SU-DHL-6 (cell line): ENCODE measurements around the gene MXD3.

Experiments used
- H2AFZ ChIP-seq: fragments of 200-600 bp; sonication (generic); 2 replicates; pipeline ENCODE4 v1.6.1; 2014; ENCODE audit warnings: low read depth, mild to moderate bottlenecking, moderate library complexity, mixed read lengths, antibody characterized with exemption, low read length; ENCODE audit not compliant: severe bottlenecking
- H3F3A ChIP-seq: fragments of 200-600 bp; shearing (Covaris generic); 2 replicates; pipeline ENCODE4 v1.6.0; 2016; ENCODE audit warnings: antibody characterized with exemption, mild to moderate bottlenecking; ENCODE audit not compliant: insufficient read depth
- H3K27ac ChIP-seq: fragments of 200-600 bp; sonication (generic); 2 replicates; pipeline ENCODE4 v1.5.1; 2016; ENCODE audit warnings: low read depth, mild to moderate bottlenecking, low read length, moderate library complexity, mixed read lengths
- H3K27me3 ChIP-seq: fragments of 200-600 bp; sonication (generic), shearing (Covaris generic); 2 replicates; pipeline ENCODE4 v1.6.0; 2014; ENCODE audit warnings: mild to moderate bottlenecking, low read length
- H3K36me3 ChIP-seq: fragments of 200-600 bp; sonication (generic); 2 replicates; pipeline ENCODE4 v1.6.1; 2014; ENCODE audit warnings: mild to moderate bottlenecking, low read length, mixed read lengths
- H3K4me2 ChIP-seq: fragments of 300-600, 200-600 bp; shearing (Covaris generic), sonication (generic); 2 replicates; pipeline ENCODE4 v1.6.0; 2014; ENCODE audit warnings: low read length, low read depth, mild to moderate bottlenecking; ENCODE audit not compliant: poor library complexity, severe bottlenecking
- H3K4me3 ChIP-seq: fragments of 200-600 bp; sonication (generic); 2 replicates; pipeline ENCODE4 v1.5.1; 2014; ENCODE audit warnings: antibody characterized with exemption, low read length, mild to moderate bottlenecking, mixed read lengths; ENCODE audit not compliant: insufficient read depth, poor library complexity, severe bottlenecking
- H3K79me2 ChIP-seq: fragments of 200-600 bp; sonication (generic); 2 replicates; pipeline ENCODE4 v1.6.1; 2014; ENCODE audit warnings: mild to moderate bottlenecking, low read length, moderate library complexity; ENCODE audit not compliant: insufficient read depth
- H3K9ac ChIP-seq: fragments of 200-600 bp; sonication (generic); 2 replicates; pipeline ENCODE4 v1.7.0; 2014; ENCODE audit warnings: mild to moderate bottlenecking, low read length
- H3K9me2 ChIP-seq: fragments of 200-600 bp; sonication (generic); replicated peaks from 2 replicates; pipeline ENCODE4 v1.6.1; 2014; ENCODE audit warnings: low read length; ENCODE audit not compliant: insufficient read depth
- H3K9me3 ChIP-seq: fragments of 200-600 bp; sonication (generic); 2 replicates; pipeline ENCODE4 v1.6.1; 2014; ENCODE audit warnings: low read length, mixed read lengths; ENCODE audit not compliant: insufficient read depth
- H4K20me1 ChIP-seq: fragments of 200-600 bp; sonication (generic); 2 replicates; pipeline ENCODE4 v1.6.1; 2014; ENCODE audit warnings: low read depth, mild to moderate bottlenecking, antibody characterized with exemption, low read length, moderate library complexity, mixed read lengths
- CTCF ChIP-seq: fragments of 200-600 bp; sonication (generic); IDR thresholded peaks from one replicate; pipeline ENCODE4 v1.5.1; 2017; ENCODE audit warnings: antibody characterized with exemption, mild to moderate bottlenecking, low read length, moderate library complexity; ENCODE audit not compliant: insufficient read depth, poor library complexity, severe bottlenecking
- EZH2phosphoT487 ChIP-seq: fragments of 200-600 bp; sonication (generic), shearing (Covaris generic); conservative IDR thresholded peaks from 2 replicates; pipeline ENCODE4 v1.6.1; 2018; ENCODE audit warnings: mild to moderate bottlenecking, antibody characterized with exemption, low read length, moderate library complexity, mixed read lengths

MXD3 gene

DNA sequence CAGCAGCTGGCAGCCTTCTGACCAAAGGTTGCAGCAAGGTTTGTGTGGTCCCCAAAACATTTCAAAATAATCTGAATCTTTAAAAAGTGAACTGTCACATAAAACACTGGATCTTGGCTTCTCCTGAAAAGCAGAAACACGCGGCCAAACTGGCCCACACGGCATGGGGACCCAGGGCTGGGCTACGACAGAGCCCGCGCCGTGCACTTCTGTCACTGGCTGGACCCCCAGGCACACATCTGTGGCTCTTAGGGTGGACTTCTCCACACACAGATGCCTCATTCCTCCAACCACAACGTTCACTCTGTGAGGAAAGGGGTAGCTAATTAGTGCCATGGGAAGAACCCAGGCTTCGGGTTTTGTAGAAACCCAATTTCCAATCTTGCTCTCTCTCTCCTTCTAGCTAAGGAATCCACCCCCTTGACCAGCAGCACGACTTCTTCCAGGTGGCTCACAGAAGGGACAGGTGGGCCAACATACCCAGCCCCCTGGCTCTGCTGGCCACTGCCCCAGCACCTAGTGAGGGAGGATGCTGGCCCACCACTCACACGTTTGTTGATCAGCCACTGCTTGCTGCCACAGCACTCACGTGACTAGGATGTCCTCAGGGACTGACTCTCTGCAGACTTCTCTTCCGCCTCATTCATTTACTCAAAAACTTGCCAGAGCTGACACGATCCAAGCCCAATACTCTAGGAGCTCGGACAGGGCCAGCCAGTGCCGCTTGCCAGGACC, 21.9 kb upstream of the MXD3 start:
- no peak overlapping the region for H2AFZ ChIP-seq

GRCh38 chr5:177332896-177333260, 21.2 kb upstream of the MXD3 start:
- Histone ChIP-seq H3F3A (no peaks in the 10 kb centered on the region), H2AFZ (no peak overlapping the region), H3K9ac (no peak overlapping the region), H3K36me3 (0 out of 2 replicates have a peak, but pooled peaks cover 7% of the 10 kb centered on the region), H4K20me1 (no peaks in the 10 kb centered on the region), H3K4me2 (no peak overlapping the region), H3K27me3 (no peaks in the 10 kb centered on the region), H3K9me3 (no peaks in the 10 kb centered on the region), H3K79me2 (no peaks in the 10 kb centered on the region), H3K27ac (no peak overlapping the region), H3K4me3 (no peak overlapping the region), H3K9me2 (no peaks in the 10 kb centered on the region)
- no peak for TF ChIP-seq EZH2phosphoT487
- no peak for TF ChIP-seq CTCF

More for the DNA sequence above, 21.9 kb upstream of the MXD3 start:
- Histone ChIP-seq H3K79me2 (no peaks in the 10 kb centered on the region), H3K4me2 (no peak overlapping the region), H3F3A (no peaks in the 10 kb centered on the region), H3K27ac (no peak overlapping the region), H3K36me3 (0 out of 2 replicates have a peak, but pooled peaks cover 7% of the 10 kb centered on the region), H4K20me1 (no peaks in the 10 kb centered on the region), H3K4me3 (no peak overlapping the region), H3K9me2 (no peaks in the 10 kb centered on the region), H3K9me3 (no peaks in the 10 kb centered on the region), H3K9ac (no peak overlapping the region), H3K27me3 (no peaks in the 10 kb centered on the region)
- no peak for TF ChIP-seq CTCF
- no peak for TF ChIP-seq EZH2phosphoT487

DNA sequence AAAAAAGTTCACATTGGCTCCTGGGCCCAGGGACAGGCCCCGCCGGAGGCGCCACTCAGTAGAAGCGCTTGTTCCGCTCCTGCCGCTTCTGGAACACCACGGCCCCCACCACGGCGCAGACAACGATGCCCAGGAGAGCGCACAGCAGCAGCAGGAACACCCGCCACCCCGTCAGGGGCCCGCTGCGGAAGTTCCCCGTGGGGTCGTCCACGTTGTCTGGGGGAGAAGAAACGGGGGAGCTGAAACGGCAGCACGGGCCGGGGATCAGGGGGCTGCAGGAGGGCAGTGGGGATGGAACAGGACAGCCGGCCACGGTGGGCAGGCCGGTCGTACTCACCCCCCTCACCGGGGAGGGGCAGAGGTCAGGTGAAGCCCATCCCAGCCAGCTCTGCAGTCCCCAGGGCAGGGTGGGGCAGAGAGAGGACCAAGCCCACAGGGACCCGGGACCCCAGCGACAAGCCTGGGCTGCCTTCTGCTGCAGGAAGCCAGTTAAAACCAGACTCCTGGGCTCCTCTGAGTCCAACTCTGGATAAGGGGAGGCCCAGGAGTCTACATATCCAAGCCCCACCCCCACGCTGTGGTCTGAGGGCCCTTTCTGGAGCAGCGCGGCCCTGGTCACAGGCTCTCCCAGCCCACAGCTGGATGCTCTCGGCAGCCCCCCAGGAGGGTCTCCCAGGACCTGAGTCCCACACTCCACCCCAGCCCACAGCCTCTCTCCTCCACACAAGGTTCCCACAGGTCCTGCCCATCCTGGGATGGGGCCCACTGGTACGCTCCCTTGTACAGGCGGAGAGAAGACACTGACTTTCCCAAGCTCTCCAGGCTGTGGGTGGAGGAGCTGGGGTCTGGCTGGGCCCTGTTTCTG, 20.6 kb upstream of the MXD3 start:
- H3K36me3 ChIP-seq = 0 out of 2 replicates have a peak, but pooled peaks cover 7% of the 10 kb centered on the region

More for the DNA sequence above, 20.6 kb upstream of the MXD3 start:
- no peaks in the 10 kb centered on the region for H3K79me2 ChIP-seq
- no peak overlapping the region for H3K4me3 ChIP-seq
- H4K20me1 ChIP-seq = no peaks in the 10 kb centered on the region
- no peak overlapping the region for H3K27ac ChIP-seq
- TF ChIP-seq EZH2phosphoT487 (no peak), CTCF (no peak)
- no peaks in the 10 kb centered on the region for H3K9me2 ChIP-seq
- no peak overlapping the region for H2AFZ ChIP-seq
- no peaks in the 10 kb centered on the region for H3F3A ChIP-seq
- no peak overlapping the region for H3K9ac ChIP-seq
- H3K27me3 ChIP-seq = no peaks in the 10 kb centered on the region
- no peak overlapping the region for H3K4me2 ChIP-seq
- no peaks in the 10 kb centered on the region for H3K9me3 ChIP-seq
